ENCODE measurements around the gene HIRA. TPM values are rescaled to one million over a fixed set of nuclear protein-coding genes. Genes with fewer than 3 reads are reported as not detected.

HIRA gene
- total RNA-seq, 1 donor from 2014 or later: 18.1 TPM

GRCh38 chr22:19357270-19358105, 74.0 kb downstream of the HIRA start:
- no peak for DNase-seq
- peaks cover 99% of the 10 kb centered on the region for H3K36me3 ChIP-seq
- TF ChIP-seq CTCF (IDR thresholded peaks at IDR 0.05; ENCODE audit: borderline replicate concordance): no peak
- H3K27me3 ChIP-seq (ENCODE audit: low read depth): no peaks in the 10 kb centered on the region
- H3K4me1 ChIP-seq: no peaks in the 10 kb centered on the region
- H3K9me3 ChIP-seq (replicated peaks): no peaks in the 10 kb centered on the region
- no peak overlapping the region for H3K27ac ChIP-seq (replicated peaks)
- intact Hi-C loops (cut with micrococcal nuclease): no loop called here
- H3K4me3 ChIP-seq: no peak overlapping the region

- Histone ChIP-seq H3K27ac (replicated peaks) (no peak overlapping the region), H3K4me1 (no peaks in the 10 kb centered on the region), H3K4me3 (no peak overlapping the region), H3K9me3 (replicated peaks) (no peaks in the 10 kb centered on the region), H3K36me3 (peaks cover 99% of the 10 kb centered on the region), H3K27me3 (ENCODE audit: low read depth) (no peaks in the 10 kb centered on the region)
- DNase-seq: no peak
- no peak for TF ChIP-seq CTCF (IDR thresholded peaks at IDR 0.05; ENCODE audit: borderline replicate concordance)
- intact Hi-C loops (cut with micrococcal nuclease): no loop called here
Measured at GRCh38 chr22:19356708-19357269, 74.7 kb downstream of the HIRA start.

GRCh38 chr22:19355413-19356157, 75.9 kb downstream of the HIRA start:
- Histone ChIP-seq H3K9me3 (replicated peaks) (no peaks in the 10 kb centered on the region), H3K27me3 (ENCODE audit: low read depth) (no peaks in the 10 kb centered on the region), H3K27ac (replicated peaks) (no peak overlapping the region), H3K4me3 (no peak overlapping the region), H3K4me1 (no peaks in the 10 kb centered on the region), H3K36me3 (peaks cover 99% of the 10 kb centered on the region)
- no peak for TF ChIP-seq CTCF (IDR thresholded peaks at IDR 0.05; ENCODE audit: borderline replicate concordance)
- intact Hi-C loops (cut with micrococcal nuclease): no loop called here
- DNase-seq: no peak

GRCh38 chr22:19354201-19354600, 77.3 kb downstream of the HIRA start:
- DNase-seq: no peak

More at GRCh38 chr22:19354201-19354600, 77.3 kb downstream of the HIRA start:
- H3K27me3 ChIP-seq (ENCODE audit: low read depth): no peaks in the 10 kb centered on the region
- H3K4me1 ChIP-seq: no peaks in the 10 kb centered on the region
- no peak for TF ChIP-seq CTCF (IDR thresholded peaks at IDR 0.05; ENCODE audit: borderline replicate concordance)
- intact Hi-C loops (cut with micrococcal nuclease): no loop called here
- no peak overlapping the region for H3K4me3 ChIP-seq
- peaks cover 99% of the 10 kb centered on the region for H3K36me3 ChIP-seq
- H3K27ac ChIP-seq (replicated peaks): no peak overlapping the region
- H3K9me3 ChIP-seq (replicated peaks): no peaks in the 10 kb centered on the region

All from left ventricle myocardium inferior (tissue), 1 donor.